Measurements from ENCODE around the gene LRIF1. TPM values are rescaled to one million over a fixed set of nuclear protein-coding genes. Genes with fewer than 3 reads are reported as not detected.

LRIF1 gene
- total RNA-seq, 1 donor from 2014 or later = 9.5 TPM

GRCh38 chr1:110990541-110990940 lies 26.8 kb upstream of the LRIF1 start:
- TF ChIP-seq CTCF (IDR thresholded peaks at IDR 0.05) = no peak
- no peak overlapping the region for H3K4me3 Mint-ChIP-seq (ENCODE audit: unreplicated experiment)
- H3K4me1 Mint-ChIP-seq (ENCODE audit: low read depth) = no peaks in the 10 kb centered on the region
- no peak overlapping the region for H3K27ac Mint-ChIP-seq (ENCODE audit: unreplicated experiment)
- no peaks in the 10 kb centered on the region for H3K9me3 Mint-ChIP-seq (ENCODE audit: low read depth)
- H3K27me3 Mint-ChIP-seq (ENCODE audit: low read depth) = peaks cover 21% of the 10 kb centered on the region
- no peaks in the 10 kb centered on the region for H3K36me3 Mint-ChIP-seq (ENCODE audit: low read depth)
- DNase-seq (ENCODE audit: low spot score) = no peak

GRCh38 chr1:110986407-110986891 lies 22.7 kb upstream of the LRIF1 start:
- H3K4me3 Mint-ChIP-seq (ENCODE audit: unreplicated experiment) = no peak overlapping the region
- no peak for TF ChIP-seq CTCF (IDR thresholded peaks at IDR 0.05)
- H3K4me1 Mint-ChIP-seq (ENCODE audit: low read depth) = no peaks in the 10 kb centered on the region
- H3K27ac Mint-ChIP-seq (ENCODE audit: unreplicated experiment) = no peak overlapping the region
- H3K9me3 Mint-ChIP-seq (ENCODE audit: low read depth) = no peaks in the 10 kb centered on the region
- H3K36me3 Mint-ChIP-seq (ENCODE audit: low read depth) = no peaks in the 10 kb centered on the region
- DNase-seq (ENCODE audit: low spot score) = no peak
- H3K27me3 Mint-ChIP-seq (ENCODE audit: low read depth) = peaks cover 12% of the 10 kb centered on the region

- Mint-ChIP-seq H3K27me3 (ENCODE audit: low read depth) (no peaks in the 10 kb centered on the region), H3K36me3 (ENCODE audit: low read depth) (no peaks in the 10 kb centered on the region), H3K27ac (ENCODE audit: unreplicated experiment) (no peak overlapping the region), H3K4me3 (ENCODE audit: unreplicated experiment) (no peak overlapping the region), H3K4me1 (ENCODE audit: low read depth) (no peaks in the 10 kb centered on the region), H3K9me3 (ENCODE audit: low read depth) (peaks cover 10% of the 10 kb centered on the region)
- no peak for TF ChIP-seq CTCF (IDR thresholded peaks at IDR 0.05)
- no peak for DNase-seq (ENCODE audit: low spot score)
Measured at GRCh38 chr1:110982320-110982719, 18.6 kb upstream of the LRIF1 start.

GRCh38 chr1:110979154-110979553 lies 15.4 kb upstream of the LRIF1 start:
- H3K27ac Mint-ChIP-seq (ENCODE audit: unreplicated experiment) = no peak overlapping the region
- H3K27me3 Mint-ChIP-seq (ENCODE audit: low read depth) = no peaks in the 10 kb centered on the region
- no peaks in the 10 kb centered on the region for H3K4me1 Mint-ChIP-seq (ENCODE audit: low read depth)

GRCh38 chr1:110976089-110976488 lies 12.4 kb upstream of the LRIF1 start:
- Mint-ChIP-seq H3K27me3 (ENCODE audit: low read depth) (peaks cover 5% of the 10 kb centered on the region), H3K36me3 (ENCODE audit: low read depth) (peaks cover 2% of the 10 kb centered on the region), H3K27ac (ENCODE audit: unreplicated experiment) (no peak overlapping the region), H3K4me1 (ENCODE audit: low read depth) (no peaks in the 10 kb centered on the region), H3K9me3 (ENCODE audit: low read depth) (peaks cover 22% of the 10 kb centered on the region), H3K4me3 (ENCODE audit: unreplicated experiment) (no peak overlapping the region)
- no peak for TF ChIP-seq CTCF (IDR thresholded peaks at IDR 0.05)
- DNase-seq (ENCODE audit: low spot score) = no peak

More at GRCh38 chr1:110979154-110979553, 15.4 kb upstream of the LRIF1 start:
- peaks cover 19% of the 10 kb centered on the region for H3K9me3 Mint-ChIP-seq (ENCODE audit: low read depth)
- peaks cover 2% of the 10 kb centered on the region for H3K36me3 Mint-ChIP-seq (ENCODE audit: low read depth)
- H3K4me3 Mint-ChIP-seq (ENCODE audit: unreplicated experiment) = no peak overlapping the region
- DNase-seq (ENCODE audit: low spot score) = no peak
- no peak for TF ChIP-seq CTCF (IDR thresholded peaks at IDR 0.05)
